Thoracic aorta (tissue), 2 donors: Measurements from ENCODE around the gene SLC5A12. TPM values are rescaled to one million over a fixed set of nuclear protein-coding genes. Genes with fewer than 3 reads are reported as not detected.
A peak's percentile ranks its signal among the peaks of the same experiment; 100 is the strongest.

Experiments used
- ATAC-seq: fragments of 150-250 bp; one replicate; pipeline ENCODE4 v1.8.0; 2017; ENCODE audit warnings: low read depth; ENCODE audit not compliant: insufficient number of reproducible peaks, low FRiP score
- DNase-seq: peaks from one replicate; pipeline ENCODE4 v3.0.0-alpha.2; 2020; ENCODE audit warnings: low spot score
- H3K27ac ChIP-seq, 2 donors: fragments of 200-600 bp; sonication (generic); 1 replicate in 1 of 2; 2 replicates in 1 of 2; pipeline ENCODE4 v1.5.1; 2016; ENCODE audit warnings: mild to moderate bottlenecking in 2 of 2, moderate library complexity in 2 of 2
- H3K27me3 ChIP-seq: fragments of 200-600 bp; sonication (generic); replicated peaks from 2 replicates; pipeline ENCODE4 v1.6.0; 2016; ENCODE audit warnings: mild to moderate bottlenecking; ENCODE audit not compliant: insufficient read depth
- H3K36me3 ChIP-seq: fragments of 200-600 bp; sonication (generic); one replicate; pipeline ENCODE4 v1.5.1; 2016
- H3K4me1 ChIP-seq, 2 donors: fragments of 200-600 bp; sonication (generic); 1 replicate in 1 of 2; 2 replicates in 1 of 2; pipeline versions ENCODE4 v1.5.1 to v1.6.0; 2016; ENCODE audit warnings: low read depth in 2 of 2, mild to moderate bottlenecking in 1 of 2; ENCODE audit not compliant: control insufficient read depth in 1 of 2
- H3K4me3 ChIP-seq: fragments of 200-600 bp; sonication (generic); 2 replicates; pipeline ENCODE4 v1.5.1; 2016; ENCODE audit warnings: mild to moderate bottlenecking
- H3K9me3 ChIP-seq: fragments of 200-600 bp; sonication (generic); 2 replicates; pipeline ENCODE4 v1.5.1; 2016
- CTCF ChIP-seq: fragments of 200-600 bp; sonication (generic); IDR thresholded peaks from one replicate; pipeline ENCODE4 v1.5.1; 2019; ENCODE audit warnings: antibody characterized with exemption
- total RNA-seq, 2 donors: library from RNA; depleted of rRNA; stranded (reverse); fragments of >200 nt; gene quantifications; one replicate each; pipeline versions ENCODE4 v1.1.0 to v1.2.3, GENCODE V29; 2016

The SLC5A12 gene
- total RNA-seq, 2 donors from 2014 or later: 0.68 TPM; not detected in 1

GRCh38 chr11:26753723-26754504 lies 32.1 kb upstream of the SLC5A12 start:
- DNase-seq (peak; percentile 7), ATAC-seq (no peak)
- no peaks in the 10 kb centered on the region for H3K9me3 ChIP-seq
- TF ChIP-seq CTCF: peak; percentile 77
- peaks cover 0 to 30% of the 10 kb centered on the region in 2 donors for H3K4me1 ChIP-seq
- H3K4me3 ChIP-seq: no peak overlapping the region
- no peaks in the 10 kb centered on the region for H3K27me3 ChIP-seq
- no peaks in the 10 kb centered on the region for H3K36me3 ChIP-seq
- no peak overlapping the region for H3K27ac ChIP-seq

GRCh38 chr11:26749927-26750326 lies 28.1 kb upstream of the SLC5A12 start:
- no peak overlapping the region for H3K27ac ChIP-seq
- ATAC-seq: no peak
- H3K4me1 ChIP-seq: peaks cover 0 to 9% of the 10 kb centered on the region in 2 donors
- TF ChIP-seq CTCF: no peak
- H3K9me3 ChIP-seq: no peaks in the 10 kb centered on the region
- no peak overlapping the region for H3K4me3 ChIP-seq
- H3K36me3 ChIP-seq: no peaks in the 10 kb centered on the region
- no peaks in the 10 kb centered on the region for H3K27me3 ChIP-seq
- DNase-seq: no peak

- Histone ChIP-seq H3K4me1 (no peaks in the 10 kb centered on the region), H3K9me3 (no peaks in the 10 kb centered on the region), H3K27me3 (no peaks in the 10 kb centered on the region), H3K36me3 (no peaks in the 10 kb centered on the region), H3K4me3 (no peak overlapping the region), H3K27ac (no peak overlapping the region)
- DNase-seq (no peak), ATAC-seq (no peak)
- no peak for TF ChIP-seq CTCF
These were observed 21.8 kb upstream of the SLC5A12 start for GRCh38 chr11:26743622-26744021.

GRCh38 chr11:26742966-26743365 lies 21.1 kb upstream of the SLC5A12 start:
- H3K27me3 ChIP-seq: no peaks in the 10 kb centered on the region
- ATAC-seq: no peak
- no peak for TF ChIP-seq CTCF
- H3K4me1 ChIP-seq: no peaks in the 10 kb centered on the region
- no peak overlapping the region for H3K27ac ChIP-seq
- no peaks in the 10 kb centered on the region for H3K36me3 ChIP-seq
- no peak overlapping the region for H3K4me3 ChIP-seq
- no peaks in the 10 kb centered on the region for H3K9me3 ChIP-seq
- no peak for DNase-seq

GRCh38 chr11:26741036-26741435 lies 19.2 kb upstream of the SLC5A12 start:
- H3K27ac ChIP-seq: no peak overlapping the region
- no peaks in the 10 kb centered on the region for H3K27me3 ChIP-seq
- no peak for TF ChIP-seq CTCF
- H3K9me3 ChIP-seq: no peaks in the 10 kb centered on the region
- H3K36me3 ChIP-seq: no peaks in the 10 kb centered on the region
- no peaks in the 10 kb centered on the region for H3K4me1 ChIP-seq
- ATAC-seq (no peak), DNase-seq (no peak)
- H3K4me3 ChIP-seq: no peak overlapping the region
